Hepatocyte (in vitro differentiated cells): Measurements from ENCODE around the gene PICK1.

ENCODE experiments used
- EZH2 ChIP-seq: fragments of 200-600 bp; sonication (generic); IDR thresholded peaks from 2 replicates; pipeline ENCODE4 v1.6.1; 2016; ENCODE audit warnings: antibody characterized with exemption, mild to moderate bottlenecking, borderline replicate concordance
- TF ChIP-seq, protein P1 (sequence below): fragments of 200-600 bp; sonication (generic); IDR thresholded peaks from 2 replicates; pipeline ENCODE4 v1.5.1; 2016; ENCODE audit warnings: antibody characterized with exemption, mild to moderate bottlenecking; ENCODE audit not compliant: poor library complexity

DNA sequence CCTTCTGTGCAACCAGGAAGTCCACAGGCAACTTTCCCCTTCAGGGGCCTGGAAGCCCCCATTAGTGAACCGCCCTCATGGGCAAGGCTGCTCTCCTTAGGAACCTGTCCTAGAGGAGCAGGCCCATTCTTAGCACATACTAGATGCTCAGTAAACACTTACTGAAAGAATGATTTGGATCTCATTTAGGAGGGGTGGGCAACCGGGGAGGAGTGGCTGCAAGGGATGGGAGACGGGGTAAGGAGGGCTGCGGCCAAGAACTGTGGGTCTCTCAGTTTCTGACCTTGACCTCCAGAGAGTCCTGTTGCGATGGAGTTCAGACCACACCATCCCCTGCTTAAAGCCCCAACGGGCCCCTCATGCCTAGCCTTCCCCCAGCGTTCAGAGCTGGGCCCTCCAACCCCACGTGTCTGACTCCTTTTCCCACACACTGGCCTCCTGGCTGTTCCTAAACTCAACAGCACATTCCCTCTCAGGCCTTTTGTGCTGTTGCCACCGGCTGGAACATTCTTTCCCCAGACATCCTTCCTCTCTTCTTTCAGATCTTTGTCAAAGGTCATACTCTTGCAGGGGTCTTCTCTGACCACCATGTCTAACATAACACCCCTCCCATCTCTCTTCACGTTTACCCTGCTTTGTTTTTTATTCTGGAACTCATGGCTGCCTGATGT, 20.7 kb upstream of the PICK1 start:
- TF ChIP-seq EZH2, result no peak
- TF ChIP-seq, protein P1, sequence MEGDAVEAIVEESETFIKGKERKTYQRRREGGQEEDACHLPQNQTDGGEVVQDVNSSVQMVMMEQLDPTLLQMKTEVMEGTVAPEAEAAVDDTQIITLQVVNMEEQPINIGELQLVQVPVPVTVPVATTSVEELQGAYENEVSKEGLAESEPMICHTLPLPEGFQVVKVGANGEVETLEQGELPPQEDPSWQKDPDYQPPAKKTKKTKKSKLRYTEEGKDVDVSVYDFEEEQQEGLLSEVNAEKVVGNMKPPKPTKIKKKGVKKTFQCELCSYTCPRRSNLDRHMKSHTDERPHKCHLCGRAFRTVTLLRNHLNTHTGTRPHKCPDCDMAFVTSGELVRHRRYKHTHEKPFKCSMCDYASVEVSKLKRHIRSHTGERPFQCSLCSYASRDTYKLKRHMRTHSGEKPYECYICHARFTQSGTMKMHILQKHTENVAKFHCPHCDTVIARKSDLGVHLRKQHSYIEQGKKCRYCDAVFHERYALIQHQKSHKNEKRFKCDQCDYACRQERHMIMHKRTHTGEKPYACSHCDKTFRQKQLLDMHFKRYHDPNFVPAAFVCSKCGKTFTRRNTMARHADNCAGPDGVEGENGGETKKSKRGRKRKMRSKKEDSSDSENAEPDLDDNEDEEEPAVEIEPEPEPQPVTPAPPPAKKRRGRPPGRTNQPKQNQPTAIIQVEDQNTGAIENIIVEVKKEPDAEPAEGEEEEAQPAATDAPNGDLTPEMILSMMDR, result no peak
